IMR-90 (cell line): ENCODE results near the gene ZBTB25. TPM values are rescaled to one million over a fixed set of nuclear protein-coding genes. Genes with fewer than 3 reads are reported as not detected.

Experiments used
- ATAC-seq: fragments of 200-7000 bp; cut with Tn5 transposase; 2 replicates; pipeline ENCODE4 v1.9.1; 2020; ENCODE audit warnings: low read depth, mild to moderate bottlenecking, moderate library complexity
- BruUV-seq: library from RNA; stranded (reverse); fragments of 400-500 nt; replicated peaks from 2 replicates; lab custom pipeline; 2021; lab: Mats Ljungman, UMichigan
- CTCF ChIA-PET: fragments of 300-600 bp; formaldehyde crosslinking; extraction: SDS; loops from one replicate; lab custom pipeline; 2021; ENCODE audit warnings: antibody characterized with exemption; lab: Yijun Ruan, JAX
- POLR2A ChIA-PET: fragments of 300-600 bp; sonication (Branson Sonifier 250); formaldehyde crosslinking; loops from one replicate; lab custom pipeline; 2022; ENCODE audit warnings: antibody characterized with exemption; ENCODE audit not compliant: unreplicated experiment; lab: Charles Lee
- DNase-seq: peaks from one replicate; pipeline ENCODE4 v3.0.0; 2013
- H2AFZ ChIP-seq: replicated peaks from 2 replicates; pipeline ENCODE3; 2013; ENCODE audit warnings: low read length, mild to moderate bottlenecking; ENCODE audit not compliant: poor library complexity
- H2AK5ac ChIP-seq: 2 replicates; pipeline ENCODE4 v1.6.1; 2013; ENCODE audit warnings: low read depth, low read length, inconsistent platforms
- H2AK9ac ChIP-seq: replicated peaks from 2 replicates; pipeline ENCODE3; 2013; ENCODE audit warnings: mild to moderate bottlenecking, low read depth, low read length, moderate library complexity; ENCODE audit not compliant: poor library complexity
- H2BK120ac ChIP-seq: 2 replicates; pipeline ENCODE4 v1.6.1; 2013; ENCODE audit warnings: low read depth, low read length, inconsistent platforms
- H2BK15ac ChIP-seq: 3 replicates; pipeline ENCODE4 v1.6.1; 2013; ENCODE audit warnings: low read depth, low read length, inconsistent platforms
- H2BK20ac ChIP-seq: 2 replicates; pipeline ENCODE4 v1.6.1; 2013; ENCODE audit warnings: low read depth, mild to moderate bottlenecking, inconsistent platforms, low read length, moderate library complexity
- H2BK5ac ChIP-seq: 2 replicates; pipeline ENCODE4 v1.6.1; 2013; ENCODE audit warnings: mild to moderate bottlenecking, low read depth, low read length, inconsistent platforms; ENCODE audit not compliant: poor library complexity, severe bottlenecking
- H3K14ac ChIP-seq: replicated peaks from 2 replicates; pipeline ENCODE4 v1.6.1; 2013; ENCODE audit warnings: low read depth, low read length, inconsistent platforms
- H3K18ac ChIP-seq: 2 replicates; pipeline ENCODE4 v1.6.1; 2013; ENCODE audit warnings: low read depth, low read length, control low read depth
- H3K23ac ChIP-seq: 2 replicates; pipeline ENCODE4 v1.6.1; 2013; ENCODE audit warnings: low read depth, low read length, inconsistent platforms
- H3K27ac ChIP-seq: 2 replicates; pipeline ENCODE4 v1.5.1; 2013; ENCODE audit warnings: mild to moderate bottlenecking, control low read depth, low read length; ENCODE audit not compliant: insufficient read depth
- H3K27me3 ChIP-seq: 2 replicates; pipeline ENCODE4 v1.6.1; 2013; ENCODE audit warnings: low read length; ENCODE audit not compliant: control insufficient read depth, insufficient read depth
- H3K36me3 ChIP-seq: 2 replicates; pipeline ENCODE4 v1.6.1; 2013; ENCODE audit warnings: low read length, mixed read lengths; ENCODE audit not compliant: control insufficient read depth, insufficient read depth
- H3K4ac ChIP-seq: 2 replicates; pipeline ENCODE4 v1.6.1; 2013; ENCODE audit warnings: low read depth, low read length, inconsistent platforms
- H3K4me1 ChIP-seq: 2 replicates; pipeline ENCODE4 v1.6.1; 2013; ENCODE audit warnings: low read length, mixed read lengths; ENCODE audit not compliant: control insufficient read depth, insufficient read depth
- H3K4me2 ChIP-seq: 2 replicates; pipeline ENCODE4 v1.6.1; 2013; ENCODE audit warnings: low read depth, mild to moderate bottlenecking, control low read depth, low read length, moderate library complexity
- H3K4me3 ChIP-seq: 2 replicates; pipeline ENCODE4 v1.5.1; 2013; ENCODE audit warnings: low read depth, mild to moderate bottlenecking, control low read depth, low read length, moderate library complexity; ENCODE audit not compliant: insufficient read depth
- H3K56ac ChIP-seq: 2 replicates; pipeline ENCODE4 v1.6.1; 2013; ENCODE audit warnings: low read length, inconsistent platforms; ENCODE audit not compliant: insufficient read depth; ENCODE audit errors: extremely low read depth
- H3K79me1 ChIP-seq, 2 experiments: 2 replicates each; pipeline ENCODE4 v1.6.1; 2013; ENCODE audit warnings: low read length in 2 of 2, inconsistent platforms in 1 of 2, low read depth in 1 of 2
- H3K9ac ChIP-seq: 2 replicates; pipeline ENCODE4 v1.6.1; 2013; ENCODE audit warnings: low read depth, low read length, control low read depth
- H3K9me1 ChIP-seq: 2 replicates; pipeline ENCODE4 v1.6.1; 2013; ENCODE audit warnings: low read length, inconsistent platforms; ENCODE audit not compliant: insufficient read depth
- H3K9me3 ChIP-seq: 2 replicates; pipeline ENCODE4 v1.6.1; 2013; ENCODE audit warnings: low read length; ENCODE audit not compliant: control insufficient read depth, insufficient read depth
- H4K20me1 ChIP-seq: 2 replicates; pipeline ENCODE4 v1.6.1; 2013; ENCODE audit warnings: low read length, inconsistent platforms; ENCODE audit not compliant: insufficient read depth
- H4K5ac ChIP-seq: 2 replicates; pipeline ENCODE4 v1.6.1; 2013; ENCODE audit warnings: mild to moderate bottlenecking, low read depth, low read length, control low read depth
- H4K8ac ChIP-seq, 2 experiments: 2 replicates each; pipeline ENCODE4 v1.6.1; 2013; ENCODE audit warnings: low read depth in 2 of 2, low read length in 2 of 2, control low read depth in 1 of 2, inconsistent platforms in 1 of 2
- H4K91ac ChIP-seq: 2 replicates; pipeline ENCODE4 v1.6.1; 2013; ENCODE audit warnings: low read depth, low read length, inconsistent platforms; ENCODE audit not compliant: insufficient read depth
- ELK1 ChIP-seq: fragments of 150-350 bp; IDR thresholded peaks from 2 replicates; pipeline ENCODE4 v1.6.1; 2016; ENCODE audit warnings: low read depth, mild to moderate bottlenecking, low read length, moderate library complexity, borderline replicate concordance
- FOS ChIP-seq: fragments of 150-350 bp; IDR thresholded peaks from 2 replicates; pipeline ENCODE4 v1.6.1; 2016; ENCODE audit warnings: low read depth, low read length
- WGBS, 2 experiments: methylation state at CpG; one replicate each; pipeline versions ENCODE4 v1.1.5 to v1.1.7; 2013; ENCODE audit warnings: missing lambda C conversion rate in 2 of 2; ENCODE audit not compliant: insufficient read length in 1 of 2; ENCODE audit errors: extremely low coverage in 2 of 2; 5-methylcytosine and 5-hydroxymethylcytosine counted together
- dilution Hi-C: fragments of 300-500 bp; cut with HindIII; formaldehyde crosslinking; loops from one replicate; pipeline ENCODE4 v1.14.3; 2018; ENCODE audit warnings: low sequenced_read_pairs; ENCODE audit not compliant: unreplicated experiment
- in situ Hi-C: fragments of 300-500 bp; cut with MboI; formaldehyde crosslinking; loops from 3 replicates; pipeline ENCODE4 v1.14.3; 2019; ENCODE audit warnings: low sequenced_read_pairs, inconsistent platforms, mixed read lengths
- intact Hi-C: fragments of 100-400 bp; cut with micrococcal nuclease; formaldehyde crosslinking; loops from 2 replicates; pipeline ENCODE4 v1.10.0; 2022
- polyA plus RNA-seq, 3 experiments: library from polyadenylated mRNA; depleted of rRNA; stranded (reverse); fragments of >200 nt; gene quantifications; 2 replicates each; pipeline ENCODE4 v1.2.3, GENCODE V29; 2012; ENCODE audit warnings: low replicate concordance in 1 of 3
- total RNA-seq: library from RNA; depleted of rRNA; stranded (reverse); fragments of >200 nt; gene quantifications from 2 replicates; pipeline ENCODE4 v1.2.3, GENCODE V29; 2012

Gene ZBTB25
- total and polyA plus RNA-seq, 2 of the 4 experiments (the other 2 are of a cell fraction) = 4.4 to 6.6 TPM

- Histone ChIP-seq H4K91ac (no peak overlapping the region), H2AFZ (no peak overlapping the region), H3K4me3 (no peak overlapping the region), H3K27ac (no peak overlapping the region), H2AK5ac (no peak overlapping the region), H3K56ac (no peak overlapping the region), H2AK9ac (no peak overlapping the region), H3K9ac (no peak overlapping the region), H3K14ac (no peak overlapping the region), H3K4me2 (peak overlapping the region; percentile 70), H3K79me1 (peaks cover 15 to 22% of the 10 kb centered on the region in 2 experiments; a peak in 3 of 4 replicates), H4K8ac (no peak overlapping the region), H3K9me1 (peaks cover 6% of the 10 kb centered on the region; the same call in 1 of the 2 replicates), H3K9me3 (peaks cover 11% of the 10 kb centered on the region), H2BK120ac (no peak overlapping the region), H2BK20ac (no peak overlapping the region), H3K27me3 (no peaks in the 10 kb centered on the region; the same call in 1 of the 2 replicates), H2BK5ac (no peak overlapping the region), H2BK15ac (no peak overlapping the region), H3K36me3 (no peaks in the 10 kb centered on the region; the same call in 1 of the 2 replicates), H3K4me1 (no peaks in the 10 kb centered on the region), H3K18ac (no peak overlapping the region), H3K4ac (no peak overlapping the region), H4K5ac (no peak overlapping the region), H4K20me1 (no peaks in the 10 kb centered on the region), H3K23ac (no peak overlapping the region)
- WGBS, 2 experiments = no CpG with 5 or more reads among the region's 5 CpGs
- POLR2A ChIA-PET = interaction anchor here (0.7 kb wide), 1 partner anchor 50 kb away, joined by 14 read pairs; no protein-coding TSS in a partner anchor
- TF ChIP-seq ELK1 (no peak), FOS (peak; percentile 11; the same call in 1 of the 2 replicates)
- ATAC-seq (no peak), DNase-seq (peak; percentile 39)
- intact Hi-C loops = loop anchor here (5.0 kb wide), 1 partner anchor 68 kb away; no protein-coding TSS in a partner anchor
- no TSS peak for BruUV-seq
- dilution Hi-C loops = no loop called here
- CTCF ChIA-PET = interaction anchor here (0.6 to 1.4 kb wide), 5 partner anchors 21 to 92 kb away, joined by 3 to 5 read pairs (median 4); partner anchors contain the start of gene ZBTB25
- in situ Hi-C loops = loop anchor here (5.0 to 25.0 kb wide), 2 partner anchors 88 to 368 kb away; partner anchors contain the start of gene CHURC1
These were observed 41.1 kb upstream of the ZBTB25 start for GRCh38 chr14:64544607-64545312.
